Measurements from ENCODE around the gene SORCS2.

DNA sequence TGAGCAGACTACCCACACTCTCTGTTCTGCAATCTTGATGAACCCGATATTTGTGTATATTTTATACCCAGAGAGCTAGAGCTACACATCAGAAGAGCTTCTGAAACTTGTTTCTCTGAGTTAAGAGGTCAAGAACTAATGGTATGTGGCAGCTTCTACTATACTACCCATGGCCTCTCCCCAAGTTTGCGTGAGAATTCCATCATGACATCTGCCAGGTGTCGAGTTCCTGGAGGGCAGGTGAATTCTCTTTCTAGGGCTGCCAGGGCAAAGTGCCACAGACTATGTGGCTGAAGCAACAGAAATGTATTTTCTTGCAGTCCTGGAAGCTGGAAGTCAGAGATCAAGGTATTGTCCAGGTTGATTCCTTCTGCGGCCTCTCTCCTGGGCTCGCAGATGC is 4.4 kb downstream of the SORCS2 start:
- TF ChIP-seq ZNF274 (IDR thresholded peaks at IDR 0.05; ENCODE audit: low read depth, low read length) (no peak), YY1 (IDR thresholded peaks at IDR 0.05; ENCODE audit: insufficient read depth, insufficient read length) (no peak), SUZ12 (IDR thresholded peaks at IDR 0.05; ENCODE audit: extremely low read depth, insufficient read depth, insufficient read length) (no peak)
